MCF 10A (cell line): ENCODE measurements around the gene OMA1. TPM values are rescaled to one million over a fixed set of nuclear protein-coding genes. Genes with fewer than 3 reads are reported as not detected.

Source experiments
- BruUV-seq: library from RNA; stranded (reverse); fragments of 400-500 nt; replicated peaks from 2 replicates; lab custom pipeline; 2021; lab: Mats Ljungman, UMichigan
- CTCF ChIA-PET: fragments of 300-600 bp; sonication (Branson Sonifier 250); formaldehyde crosslinking; extraction: SDS; loops from one replicate; lab custom pipeline; 2021; ENCODE audit warnings: antibody characterized with exemption, inconsistent platforms; lab: Yijun Ruan, JAX
- POLR2A ChIA-PET: fragments of 300-600, 350-650 bp; sonication (Branson Sonifier 250); formaldehyde crosslinking; extraction: SDS; loops from one replicate; lab custom pipeline; 2020; ENCODE audit warnings: antibody characterized with exemption, inconsistent platforms; lab: Yijun Ruan, JAX
- DNase-seq: peaks from one replicate; pipeline ENCODE4 v3.0.0-alpha.2; 2018; ENCODE audit not compliant: unreplicated experiment
- H3K27ac Mint-ChIP-seq: one replicate; pipeline ENCODE4 v1.8.0; 2022; ENCODE audit warnings: mild to moderate bottlenecking, low read depth, mixed read lengths; ENCODE audit not compliant: unreplicated experiment
- H3K27me3 Mint-ChIP-seq: one replicate; pipeline ENCODE4 v1.8.0; 2022; ENCODE audit warnings: mixed read lengths; ENCODE audit not compliant: insufficient read depth, unreplicated experiment
- H3K36me3 Mint-ChIP-seq: one replicate; pipeline ENCODE4 v1.8.0; 2022; ENCODE audit warnings: mild to moderate bottlenecking, moderate library complexity, mixed read lengths; ENCODE audit not compliant: insufficient read depth, unreplicated experiment
- H3K4me1 Mint-ChIP-seq: one replicate; pipeline ENCODE4 v1.8.0; 2022; ENCODE audit warnings: mixed read lengths; ENCODE audit not compliant: insufficient read depth, unreplicated experiment
- H3K4me3 Mint-ChIP-seq: one replicate; pipeline ENCODE4 v1.8.0; 2022; ENCODE audit warnings: mild to moderate bottlenecking, moderate library complexity, mixed read lengths; ENCODE audit not compliant: unreplicated experiment
- H3K9me3 Mint-ChIP-seq: one replicate; pipeline ENCODE4 v1.8.0; 2022; ENCODE audit warnings: mixed read lengths; ENCODE audit not compliant: unreplicated experiment
- CTCF ChIP-seq: fragments of 200-600 bp; IDR thresholded peaks from one replicate; pipeline ENCODE4 v1.8.0; 2022; ENCODE audit warnings: antibody characterized with exemption, mild to moderate bottlenecking; ENCODE audit not compliant: unreplicated experiment
- intact Hi-C: fragments of 100-400 bp; cut with micrococcal nuclease; formaldehyde crosslinking; loops from 2 replicates; pipeline ENCODE4 v1.14.1; 2022
- total RNA-seq: library from RNA; stranded (reverse); gene quantifications from 2 replicates; pipeline ENCODE4 v1.2.3, GENCODE V29; 2022

OMA1 gene
- total RNA-seq, 1 experiment from 2014 or later: 15.7 TPM

- H3K4me3 Mint-ChIP-seq: no peak overlapping the region
- ChIA-PET POLR2A (no interaction called here), CTCF (no interaction called here)
- H3K9me3 Mint-ChIP-seq: no peaks in the 10 kb centered on the region
- no peaks in the 10 kb centered on the region for H3K4me1 Mint-ChIP-seq
- TF ChIP-seq CTCF: no peak
- no TSS peak for BruUV-seq
- peaks cover 17% of the 10 kb centered on the region for H3K27me3 Mint-ChIP-seq
- DNase-seq: no peak
- intact Hi-C loops: no loop called here
- H3K36me3 Mint-ChIP-seq: no peaks in the 10 kb centered on the region
- H3K27ac Mint-ChIP-seq: no peak overlapping the region
Measured at GRCh38 chr1:58466630-58467241, 79.8 kb downstream of the OMA1 start.

GRCh38 chr1:58465825-58466629, 80.5 kb downstream of the OMA1 start:
- DNase-seq: no peak
- H3K4me3 Mint-ChIP-seq: no peak overlapping the region
- POLR2A ChIA-PET: no interaction called here

GRCh38 chr1:58465176-58465575, 81.3 kb downstream of the OMA1 start:
- POLR2A ChIA-PET: no interaction called here
- CTCF ChIA-PET: no interaction called here
- BruUV-seq: no TSS peak
- Mint-ChIP-seq H3K4me3 (no peak overlapping the region), H3K36me3 (no peaks in the 10 kb centered on the region), H3K27me3 (peaks cover 17% of the 10 kb centered on the region), H3K4me1 (no peaks in the 10 kb centered on the region), H3K27ac (no peak overlapping the region), H3K9me3 (no peaks in the 10 kb centered on the region)
- no peak for TF ChIP-seq CTCF
- DNase-seq: no peak
- intact Hi-C loops: no loop called here

More at GRCh38 chr1:58465825-58466629, 80.5 kb downstream of the OMA1 start:
- CTCF ChIA-PET: no interaction called here
- no TSS peak for BruUV-seq
- Mint-ChIP-seq H3K27me3 (peaks cover 17% of the 10 kb centered on the region), H3K4me1 (no peaks in the 10 kb centered on the region), H3K9me3 (no peaks in the 10 kb centered on the region), H3K27ac (no peak overlapping the region), H3K36me3 (no peaks in the 10 kb centered on the region)
- intact Hi-C loops: no loop called here
- no peak for TF ChIP-seq CTCF

- no TSS peak for BruUV-seq
- ChIA-PET POLR2A (no interaction called here), CTCF (interaction anchor here (0.7 to 1.1 kb wide), 2 partner anchors 1057 to 1629 kb away, joined by 3 to 4 read pairs; no protein-coding TSS in a partner anchor)
Measured at GRCh38 chr1:58460469-58460868, 86.1 kb downstream of the OMA1 start.

More at GRCh38 chr1:58460469-58460868, 86.1 kb downstream of the OMA1 start:
- Mint-ChIP-seq H3K4me3 (no peak overlapping the region), H3K27ac (no peak overlapping the region), H3K27me3 (peaks cover 31% of the 10 kb centered on the region), H3K4me1 (no peaks in the 10 kb centered on the region), H3K36me3 (no peaks in the 10 kb centered on the region), H3K9me3 (peaks cover 10% of the 10 kb centered on the region)
- peak; percentile 40 for DNase-seq
- intact Hi-C loops: no loop called here
- no peak for TF ChIP-seq CTCF
